Measurements from ENCODE around the gene MAP1S.

MAP1S gene, protein sequence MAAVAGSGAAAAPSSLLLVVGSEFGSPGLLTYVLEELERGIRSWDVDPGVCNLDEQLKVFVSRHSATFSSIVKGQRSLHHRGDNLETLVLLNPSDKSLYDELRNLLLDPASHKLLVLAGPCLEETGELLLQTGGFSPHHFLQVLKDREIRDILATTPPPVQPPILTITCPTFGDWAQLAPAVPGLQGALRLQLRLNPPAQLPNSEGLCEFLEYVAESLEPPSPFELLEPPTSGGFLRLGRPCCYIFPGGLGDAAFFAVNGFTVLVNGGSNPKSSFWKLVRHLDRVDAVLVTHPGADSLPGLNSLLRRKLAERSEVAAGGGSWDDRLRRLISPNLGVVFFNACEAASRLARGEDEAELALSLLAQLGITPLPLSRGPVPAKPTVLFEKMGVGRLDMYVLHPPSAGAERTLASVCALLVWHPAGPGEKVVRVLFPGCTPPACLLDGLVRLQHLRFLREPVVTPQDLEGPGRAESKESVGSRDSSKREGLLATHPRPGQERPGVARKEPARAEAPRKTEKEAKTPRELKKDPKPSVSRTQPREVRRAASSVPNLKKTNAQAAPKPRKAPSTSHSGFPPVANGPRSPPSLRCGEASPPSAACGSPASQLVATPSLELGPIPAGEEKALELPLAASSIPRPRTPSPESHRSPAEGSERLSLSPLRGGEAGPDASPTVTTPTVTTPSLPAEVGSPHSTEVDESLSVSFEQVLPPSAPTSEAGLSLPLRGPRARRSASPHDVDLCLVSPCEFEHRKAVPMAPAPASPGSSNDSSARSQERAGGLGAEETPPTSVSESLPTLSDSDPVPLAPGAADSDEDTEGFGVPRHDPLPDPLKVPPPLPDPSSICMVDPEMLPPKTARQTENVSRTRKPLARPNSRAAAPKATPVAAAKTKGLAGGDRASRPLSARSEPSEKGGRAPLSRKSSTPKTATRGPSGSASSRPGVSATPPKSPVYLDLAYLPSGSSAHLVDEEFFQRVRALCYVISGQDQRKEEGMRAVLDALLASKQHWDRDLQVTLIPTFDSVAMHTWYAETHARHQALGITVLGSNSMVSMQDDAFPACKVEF

DNA sequence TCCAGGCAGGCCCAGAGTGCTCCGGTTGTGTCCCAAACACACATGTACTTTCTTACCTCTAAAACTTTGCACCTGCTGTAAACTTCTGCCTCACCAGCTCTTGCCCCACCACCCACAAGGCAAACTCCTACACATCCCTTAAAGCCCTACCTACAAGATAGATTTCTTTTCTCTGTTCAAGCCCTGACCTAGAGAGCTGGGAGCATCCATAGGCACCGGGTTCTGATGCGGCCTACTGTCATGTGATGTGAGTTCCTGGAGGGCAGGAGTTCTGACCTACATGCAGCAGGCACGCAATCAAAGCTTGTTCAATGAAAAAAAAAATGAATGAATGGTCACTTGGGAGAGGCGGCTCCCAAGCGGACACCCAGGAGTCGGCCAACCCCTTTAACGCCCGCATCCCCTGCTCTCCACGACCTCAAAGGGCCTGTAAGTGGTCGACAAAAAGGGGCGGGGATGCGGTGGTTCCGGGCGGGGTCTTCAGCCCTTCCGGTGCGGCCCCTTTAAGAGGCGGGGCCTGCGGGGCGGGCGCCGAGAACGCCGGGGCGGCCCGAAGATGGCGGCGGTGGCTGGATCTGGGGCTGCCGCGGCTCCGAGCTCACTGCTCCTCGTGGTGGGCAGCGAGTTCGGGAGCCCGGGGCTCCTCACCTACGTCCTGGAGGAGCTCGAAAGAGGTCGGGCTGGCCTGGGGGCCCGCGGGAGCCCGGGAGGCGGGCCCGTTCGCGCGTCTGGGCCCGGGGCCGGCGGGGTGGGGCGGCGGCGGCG, at the start of gene MAP1S:
MAP1S (plus strand) TSS at position 534 of the 765 bp plus-strand sequence; CDS start at position 557, 23 bp downstream.
- peak; percentile 62 for DNase-seq

DNA sequence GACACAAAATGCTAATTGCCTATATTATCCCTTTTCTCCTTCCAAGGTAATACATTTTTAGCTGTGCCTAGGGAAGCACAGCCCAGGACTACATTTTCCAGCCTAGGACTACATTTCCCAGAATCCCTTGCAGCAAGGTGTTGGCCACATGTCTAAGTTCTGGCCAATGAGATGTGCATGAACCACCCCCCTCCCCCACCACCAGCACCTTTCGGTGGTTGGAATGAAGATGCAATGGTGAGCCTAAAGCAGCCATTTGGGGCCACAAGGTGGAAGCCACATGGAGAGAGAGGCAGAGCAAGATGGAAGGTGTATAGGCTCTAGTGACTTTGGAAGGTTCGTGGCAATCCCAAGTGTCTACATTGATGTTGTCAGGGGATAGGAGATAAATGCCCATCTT, 47.4 kb upstream of the MAP1S start:
- DNase-seq: no peak

DNA sequence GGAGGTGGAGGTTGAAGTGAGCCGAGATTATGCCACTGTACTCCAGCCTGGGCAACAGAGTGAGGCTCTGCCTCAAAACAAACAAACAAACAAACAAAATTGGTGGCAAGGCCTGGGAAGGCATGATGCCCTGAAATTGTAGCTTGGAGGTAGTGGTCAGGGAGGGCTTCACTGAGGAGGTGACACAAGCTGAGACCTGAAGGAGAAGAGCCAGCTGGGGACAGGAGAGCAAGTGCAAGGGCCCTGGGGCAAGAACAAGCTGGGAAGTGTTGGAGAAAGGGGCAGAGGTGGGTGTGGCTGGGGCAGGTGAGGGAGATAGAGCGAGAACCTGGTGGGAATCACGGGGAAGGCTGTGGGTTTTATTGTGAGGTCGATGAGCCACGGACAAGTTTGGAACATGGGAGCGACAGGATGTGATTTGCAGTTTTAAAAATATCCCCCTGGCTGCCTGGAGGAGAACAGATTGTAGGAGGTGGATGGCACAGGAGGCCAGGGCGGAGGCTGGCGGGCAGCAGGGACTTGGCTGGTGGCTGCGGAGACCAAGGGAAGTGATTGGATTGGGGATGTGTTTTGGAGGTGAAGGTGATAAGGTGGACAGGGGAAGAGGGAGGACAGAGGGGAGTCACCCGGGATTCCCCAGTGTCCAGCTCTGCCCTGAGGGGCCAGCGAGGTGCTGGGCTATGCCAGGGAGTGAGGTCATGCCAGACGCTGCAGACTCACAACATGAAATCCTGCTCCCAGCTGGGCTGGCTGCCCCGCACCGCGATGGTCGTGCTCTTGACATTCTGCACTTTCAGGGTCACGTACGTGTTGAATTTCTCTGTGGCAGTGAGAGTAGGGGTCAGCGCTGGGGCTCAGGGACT, 45.1 kb upstream of the MAP1S start:
- no peak for DNase-seq

DNA sequence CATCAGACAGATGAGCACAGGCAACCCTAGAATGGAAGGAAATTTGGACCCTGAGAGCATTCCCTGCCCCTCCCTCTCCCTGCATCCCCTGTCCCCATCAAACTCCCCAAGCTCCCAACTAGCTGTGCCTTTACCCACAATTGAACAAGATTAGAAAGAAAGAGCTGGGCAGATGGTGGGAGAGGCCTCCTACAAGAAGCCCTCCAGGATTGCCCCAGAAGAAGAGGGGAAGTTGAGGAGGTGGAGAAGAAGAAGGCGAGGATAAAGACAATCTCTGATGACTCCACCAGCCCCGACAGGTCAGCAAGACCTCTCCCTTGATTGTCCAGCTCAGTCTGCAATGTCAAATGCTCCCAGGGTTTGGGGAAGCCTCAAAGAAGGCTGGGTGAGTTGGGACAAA, 43.0 kb upstream of the MAP1S start:
- DNase-seq: no peak

DNA sequence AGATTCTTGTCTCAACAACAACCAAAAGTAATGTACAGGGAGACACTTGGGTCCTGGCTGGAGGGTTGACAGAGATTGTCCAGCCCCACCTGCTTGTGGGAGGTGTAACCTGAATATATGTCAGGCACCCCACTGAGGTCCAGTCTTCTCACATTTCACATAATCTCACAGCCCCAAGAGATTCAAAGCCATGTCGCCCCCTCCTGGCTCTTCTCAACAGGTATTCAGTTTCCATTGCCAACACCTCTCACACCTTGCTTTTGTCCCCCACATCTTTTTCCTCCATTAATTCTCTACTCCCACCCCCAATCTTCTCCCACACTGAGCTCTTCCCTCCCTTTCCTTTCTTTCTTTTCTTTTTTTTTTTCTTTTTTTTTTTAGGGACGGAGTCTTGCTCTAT, 42.3 kb upstream of the MAP1S start:
- DNase-seq: no peak

DNA sequence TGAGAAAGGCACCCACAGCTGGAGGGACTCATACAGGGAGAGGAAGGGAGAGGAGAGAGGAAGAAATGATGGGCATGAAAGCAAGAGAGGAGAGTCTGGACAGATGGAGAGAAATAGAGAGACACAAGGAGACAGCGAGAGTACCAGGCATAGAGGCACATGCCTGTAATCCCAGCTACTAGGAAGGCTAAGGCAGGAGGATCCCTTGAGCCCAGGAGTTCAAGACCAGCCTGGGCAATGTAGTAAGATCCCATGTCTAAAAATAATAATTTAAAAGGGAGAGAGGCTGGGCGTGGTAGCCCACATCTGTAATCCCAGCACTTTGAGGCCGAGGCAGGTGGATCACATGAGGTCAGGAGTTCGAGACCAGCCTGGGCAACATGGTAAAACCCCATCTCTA, 40.4 kb upstream of the MAP1S start:
- DNase-seq: no peak

DNA sequence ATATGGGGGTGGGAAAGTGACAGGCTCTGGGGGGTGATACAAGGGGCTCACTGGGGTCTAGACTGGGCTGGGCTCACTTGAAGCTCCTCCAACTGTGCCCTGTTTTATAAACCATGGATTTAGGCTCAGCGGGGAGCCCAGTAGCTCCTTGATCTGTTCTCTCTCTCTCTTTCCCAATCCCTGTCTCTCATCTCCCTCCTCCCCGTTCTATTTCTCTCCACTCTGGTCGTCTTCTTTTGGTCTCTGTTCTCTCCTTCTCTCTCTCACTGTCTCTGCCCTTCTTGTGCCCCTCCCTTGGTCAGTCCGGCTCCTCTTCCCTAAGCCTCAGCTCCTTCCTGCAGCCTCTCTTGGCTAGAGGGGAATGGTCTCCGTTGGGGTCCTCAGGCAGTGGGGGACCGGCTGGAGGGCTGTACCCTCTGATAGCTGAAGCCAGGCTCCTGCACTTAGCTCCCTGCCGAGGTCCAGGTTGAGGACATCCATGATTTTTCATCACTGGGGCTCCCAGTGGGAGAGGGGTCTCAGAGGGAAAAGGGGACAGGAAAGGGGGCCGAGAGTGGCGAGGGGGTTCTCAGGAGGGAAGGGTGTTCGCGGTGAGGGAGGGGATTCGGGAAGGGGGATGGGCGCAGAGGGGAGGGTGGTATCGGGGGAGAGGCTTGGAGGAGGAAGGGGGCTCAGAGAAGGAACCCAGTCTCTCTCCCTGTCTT, 39.6 kb upstream of the MAP1S start:
- no peak for DNase-seq

DNA sequence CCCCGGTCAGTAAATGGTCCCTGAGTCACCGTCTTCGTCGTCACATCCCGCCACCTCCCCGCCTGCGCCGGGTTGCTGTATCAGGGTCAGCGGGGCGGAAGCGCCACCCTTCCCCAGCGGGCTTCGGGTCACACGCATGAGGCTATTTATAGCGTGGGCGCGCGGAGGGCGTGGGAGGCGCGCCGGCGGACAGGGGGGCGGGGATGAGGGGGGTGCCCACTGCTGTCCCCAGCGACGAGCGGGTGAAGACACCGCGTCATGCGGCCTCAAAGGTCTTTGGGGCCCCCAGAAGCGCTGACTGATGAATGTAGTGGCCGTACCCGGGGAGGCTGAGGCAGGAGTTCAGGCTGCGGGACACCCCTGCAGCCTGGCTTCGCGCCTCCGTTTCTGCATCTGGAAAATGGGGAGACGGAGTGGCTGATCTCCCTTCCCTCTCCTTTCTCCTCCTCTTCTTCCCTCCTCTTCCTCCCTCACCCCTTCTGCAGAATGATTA, 39.0 kb upstream of the MAP1S start:
- DNase-seq: no peak

DNA sequence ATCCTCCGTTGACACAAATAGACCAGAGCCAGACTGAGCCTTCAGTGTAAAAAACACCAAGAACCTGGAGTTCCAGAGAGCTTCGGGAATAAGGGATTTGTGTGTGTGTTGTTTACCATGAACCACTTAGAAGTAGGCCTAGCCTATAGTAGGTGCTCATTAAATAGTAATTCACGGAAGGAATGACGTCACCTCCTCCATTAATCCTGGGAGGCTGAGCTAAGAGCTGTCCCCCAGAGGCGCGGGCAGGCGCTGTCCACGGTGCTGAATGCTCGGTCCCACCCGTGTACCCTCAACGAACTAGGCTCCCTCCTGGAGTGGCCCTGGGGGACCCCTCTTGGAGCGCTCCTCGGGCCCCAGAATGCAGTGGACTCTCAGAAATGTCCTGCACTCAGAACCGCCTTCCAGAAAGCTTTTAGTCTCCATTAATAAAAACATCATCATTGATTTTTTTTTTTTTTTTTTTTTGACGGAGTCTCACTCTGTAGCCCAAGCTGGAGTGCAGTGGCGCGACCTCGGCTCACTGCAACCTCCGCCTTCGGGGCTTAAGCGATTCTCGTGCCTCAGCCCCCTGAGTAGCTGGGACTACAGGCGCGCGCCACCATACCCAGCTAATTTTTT, 37.7 kb upstream of the MAP1S start:
- DNase-seq: no peak

DNA sequence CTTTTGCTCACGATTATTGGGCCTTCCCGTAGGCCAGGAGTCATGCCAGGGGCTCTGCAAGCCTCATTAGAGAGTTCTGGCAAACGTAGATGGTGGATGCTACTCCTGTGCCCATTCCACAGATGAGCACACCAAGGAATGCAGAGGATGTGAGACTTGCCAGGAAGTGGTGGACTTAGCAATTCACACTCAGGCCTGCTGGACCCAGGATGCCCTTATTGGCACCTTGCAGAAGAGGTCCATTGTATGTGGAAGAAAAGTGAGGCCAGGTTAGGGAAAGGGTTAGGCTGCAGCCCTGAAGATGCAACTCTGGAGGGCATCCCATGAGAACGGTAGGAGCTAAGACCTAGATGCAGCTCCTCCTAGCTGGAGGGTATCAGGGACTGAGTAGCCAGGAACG, 37.0 kb upstream of the MAP1S start:
- no peak for DNase-seq

DNA sequence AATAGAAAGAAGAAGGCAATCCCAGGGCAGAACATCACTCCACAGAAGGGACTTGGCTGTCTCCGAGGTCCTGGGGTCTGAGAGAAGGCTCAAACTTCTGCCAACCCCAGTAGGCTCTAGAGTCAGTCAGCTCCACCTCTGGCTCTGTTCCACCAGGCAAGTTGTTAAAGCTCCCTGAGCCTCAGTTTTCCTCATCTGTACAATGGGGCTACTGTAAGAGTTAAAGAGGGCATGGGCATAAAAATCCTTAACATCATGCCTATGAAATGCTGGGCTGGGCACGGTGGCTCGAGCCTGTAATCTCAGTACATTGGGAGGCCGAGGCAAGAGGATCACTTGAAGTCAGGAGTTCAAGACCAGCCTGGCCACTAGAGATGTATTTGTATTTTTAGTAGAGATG, 36.2 kb upstream of the MAP1S start:
- no peak for DNase-seq

DNA sequence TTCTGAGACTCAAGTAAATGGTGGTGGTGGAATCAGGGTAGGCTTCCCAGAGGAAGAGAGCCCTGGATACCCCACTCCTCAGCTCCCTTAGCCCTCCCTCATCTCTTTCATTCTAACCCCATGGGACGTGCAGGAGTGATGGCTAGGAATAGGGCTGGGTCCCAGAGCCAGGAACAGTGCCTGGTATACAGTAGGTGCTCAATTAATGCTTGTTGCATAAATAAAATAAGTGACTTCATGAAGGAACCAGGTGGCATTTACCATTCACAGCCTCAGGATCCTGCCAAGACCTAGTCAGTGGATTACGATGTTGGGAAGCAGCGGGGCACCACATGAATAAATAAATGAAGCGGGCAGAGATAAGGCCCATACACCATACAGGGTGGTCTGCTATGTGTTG, 35.0 kb upstream of the MAP1S start:
- DNase-seq: no peak

DNA sequence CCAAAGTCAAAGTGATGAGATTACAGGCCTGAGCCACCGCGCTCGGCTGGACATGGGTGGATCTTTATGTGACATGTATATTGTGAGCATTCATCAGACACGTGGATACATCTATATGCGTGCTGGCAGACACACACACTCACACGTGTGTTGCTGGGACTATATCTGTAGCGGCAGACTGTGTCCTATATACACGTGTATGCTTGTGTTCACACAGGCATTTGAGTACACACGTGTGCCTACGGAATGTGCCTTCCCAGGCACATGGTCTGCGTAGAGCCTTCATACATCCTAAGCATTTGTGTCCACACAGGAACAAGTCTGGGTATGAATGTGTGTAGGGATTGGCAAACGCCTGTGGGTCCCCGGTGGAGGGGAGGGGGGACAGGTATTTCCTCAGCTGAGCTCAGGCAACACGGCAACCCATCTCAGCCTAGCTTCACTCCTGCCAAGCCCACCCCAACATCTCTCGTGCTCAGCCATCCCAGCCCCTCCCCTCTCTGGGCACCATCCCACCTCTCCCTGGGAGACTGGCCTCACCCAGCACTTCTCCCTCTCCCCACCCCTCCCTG, 33.7 kb upstream of the MAP1S start:
- no peak for DNase-seq

DNA sequence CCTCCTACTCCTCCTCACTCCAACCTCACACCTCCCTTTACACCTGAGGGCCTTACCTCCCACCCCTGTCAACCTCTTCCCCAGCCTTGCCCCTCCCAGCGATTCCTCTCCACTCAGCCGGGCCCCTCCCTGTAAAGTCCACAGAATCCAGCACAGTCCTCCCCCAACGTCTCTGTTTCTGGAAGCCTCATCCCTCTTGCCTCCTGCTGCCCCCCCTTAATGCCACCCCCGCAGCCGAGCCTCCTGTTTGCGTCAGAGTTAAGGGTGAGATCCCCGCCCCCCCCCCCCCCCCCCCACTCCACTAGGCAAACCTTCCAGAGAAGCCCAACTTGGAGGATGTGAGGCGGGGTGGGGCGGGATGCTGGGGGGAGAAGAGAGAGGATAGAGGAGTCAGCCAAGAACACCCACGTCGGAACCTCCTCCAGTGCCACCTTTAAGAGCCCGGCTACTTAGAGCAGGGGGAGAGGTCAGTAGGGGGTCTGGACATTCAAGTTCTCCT, 33.2 kb upstream of the MAP1S start:
- DNase-seq: no peak

DNA sequence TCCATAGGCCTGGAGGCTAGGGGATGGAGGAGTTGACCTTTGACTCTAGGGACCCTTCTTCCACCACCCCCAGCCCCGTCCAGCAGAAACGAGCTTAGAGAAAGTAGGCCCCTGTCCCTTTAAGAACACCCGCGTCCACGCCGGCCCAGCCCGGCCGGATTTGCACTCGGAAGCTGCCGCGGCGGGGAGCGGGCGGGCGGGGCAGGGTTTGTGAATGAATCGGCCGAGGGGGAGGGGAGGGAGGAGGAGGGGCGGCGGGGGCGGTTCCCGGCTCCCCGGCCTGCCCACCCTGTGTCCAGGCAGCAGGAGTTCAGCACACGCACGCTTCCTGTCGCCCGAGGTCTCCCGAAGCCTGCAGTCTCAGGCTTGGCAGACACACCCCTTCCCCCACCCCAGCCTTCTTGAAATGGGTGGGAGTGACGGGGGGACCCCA, 32.7 kb upstream of the MAP1S start:
- DNase-seq: no peak

DNA sequence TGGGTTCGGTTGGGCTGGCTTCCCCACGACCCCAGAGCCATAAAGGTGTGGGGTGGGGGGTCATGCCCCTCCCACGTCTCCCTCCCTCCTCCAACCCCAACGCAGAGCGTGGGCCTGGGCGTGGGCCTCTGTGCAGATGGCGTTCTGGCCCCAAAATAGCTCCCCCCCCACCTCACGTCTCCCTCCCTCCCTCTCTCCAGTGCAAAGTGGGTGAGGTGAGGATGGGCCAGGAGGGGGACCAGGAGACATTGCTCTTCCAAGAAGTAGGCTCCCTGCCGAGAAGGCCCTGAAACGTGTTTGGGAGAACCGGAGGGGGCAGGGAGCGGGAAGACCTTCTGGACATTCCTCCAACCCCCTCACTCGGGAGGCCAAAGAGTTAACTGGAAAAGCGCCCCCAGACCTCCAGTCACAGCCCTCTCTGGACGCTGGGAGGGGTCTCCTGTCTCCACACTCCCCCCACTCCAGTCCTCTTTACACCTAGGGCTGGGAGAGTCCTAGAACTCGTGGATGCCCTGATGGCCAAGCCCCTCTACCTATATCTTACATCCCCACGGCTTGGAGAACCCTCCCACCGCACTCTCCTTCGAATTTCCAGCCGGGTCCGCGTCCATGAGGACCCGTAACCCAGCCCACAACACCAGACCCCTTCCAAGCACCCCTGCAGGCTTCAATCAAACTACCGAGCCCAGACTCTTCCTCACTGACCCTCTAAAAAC, 32.0 kb upstream of the MAP1S start:
- DNase-seq: no peak

DNA sequence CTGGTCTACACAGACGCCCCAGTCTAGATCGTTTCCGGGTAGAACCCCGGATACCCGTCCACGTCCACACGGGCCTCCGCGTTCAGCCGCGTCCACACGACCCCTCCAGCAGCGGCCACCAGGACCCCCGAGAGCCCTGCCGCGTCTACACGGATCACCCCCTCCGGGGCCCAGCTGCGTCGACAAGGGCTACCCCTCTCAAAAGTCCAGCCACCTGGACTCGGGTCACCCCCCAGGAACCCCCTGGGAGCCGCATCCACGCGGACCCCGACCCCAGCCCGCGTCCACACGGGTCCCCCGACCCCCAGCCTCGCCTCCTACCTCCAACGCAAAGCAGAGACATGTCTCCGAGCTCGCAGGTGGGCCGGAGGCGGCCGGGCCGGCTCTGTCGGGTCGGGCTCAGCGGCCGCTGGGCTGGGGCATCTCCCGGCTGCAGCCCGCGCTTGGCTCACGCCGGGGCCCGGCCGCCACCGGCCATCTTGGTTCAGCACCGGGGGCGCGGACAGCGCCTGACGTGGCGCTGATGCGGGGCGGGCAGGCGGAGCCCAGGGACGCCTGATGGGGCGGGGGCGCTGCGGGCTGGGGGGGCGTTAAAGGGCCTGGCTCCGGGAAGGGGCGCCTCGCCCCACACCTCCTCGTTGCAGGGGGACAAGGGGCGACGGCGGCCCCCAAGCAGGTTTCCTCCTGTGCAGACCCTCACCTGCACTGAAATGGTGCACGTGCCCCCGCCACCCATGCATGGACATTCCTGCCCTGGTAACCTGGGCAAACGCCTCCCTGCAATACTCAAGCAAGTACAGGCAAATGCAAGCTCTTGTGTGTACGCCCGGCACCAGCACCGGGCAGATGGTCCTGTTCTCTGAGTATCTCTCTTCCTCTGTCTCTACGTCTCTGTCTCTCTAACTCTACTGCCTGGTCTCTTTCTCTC, 31.2 kb upstream of the MAP1S start, which contains the start of gene UNC13A:
UNC13A (minus strand) TSS at position 498 of the 928 bp plus-strand sequence; CDS start at position 343, 155 bp downstream.
- no peak for DNase-seq
